Measurements from ENCODE around the gene NPHP4. TPM values are rescaled to one million over a fixed set of nuclear protein-coding genes. Genes with fewer than 3 reads are reported as not detected.

The NPHP4 gene
- total RNA-seq, 1 donor from 2014 or later, result 8.2 TPM

- no peak overlapping the region for H3K27ac ChIP-seq
- intact Hi-C loops (cut with DNase I), result no loop called here
- no peak for DNase-seq (ENCODE audit: low spot score in 2 of 2)
- H3K9me3 ChIP-seq, result no peaks in the 10 kb centered on the region
- no peaks in the 10 kb centered on the region for H3K36me3 ChIP-seq
- H3K27me3 ChIP-seq, result no peaks in the 10 kb centered on the region
- no peak overlapping the region for H3K4me3 ChIP-seq
- H3K4me1 ChIP-seq, result no peaks in the 10 kb centered on the region
- TF ChIP-seq CTCF (IDR thresholded peaks at IDR 0.05), result no peak
Observed at GRCh38 chr1:5819391-5820025, 172.7 kb downstream of the NPHP4 start.

- H3K4me3 ChIP-seq, result no peak overlapping the region
- TF ChIP-seq CTCF (IDR thresholded peaks at IDR 0.05), result no peak
- H3K4me1 ChIP-seq, result no peaks in the 10 kb centered on the region
- H3K27ac ChIP-seq, result no peak overlapping the region
- no peak for DNase-seq (ENCODE audit: low spot score in 2 of 2)
- H3K9me3 ChIP-seq, result no peaks in the 10 kb centered on the region
- intact Hi-C loops (cut with DNase I), result no loop called here
- no peaks in the 10 kb centered on the region for H3K36me3 ChIP-seq
- H3K27me3 ChIP-seq, result no peaks in the 10 kb centered on the region
Observed at GRCh38 chr1:5818755-5819154, 173.5 kb downstream of the NPHP4 start.

DNA sequence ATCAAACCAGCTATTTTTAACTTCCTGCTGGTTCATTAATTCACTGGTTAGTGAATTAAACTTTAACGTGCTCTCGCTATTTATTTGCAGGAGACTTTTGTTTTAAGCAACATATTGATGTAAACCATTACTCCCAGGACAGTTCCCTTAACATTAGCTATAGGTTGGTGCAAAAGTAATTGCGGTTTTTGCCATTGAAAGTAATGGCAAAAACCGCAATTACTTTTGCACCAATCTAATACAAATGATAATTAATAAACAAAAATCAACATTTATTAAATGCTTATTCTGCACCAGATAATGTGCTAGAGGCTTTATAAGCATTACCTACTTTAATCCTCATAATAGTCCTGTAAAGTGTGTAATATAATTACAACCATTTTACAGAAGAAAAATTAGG lies 176.5 kb downstream of the NPHP4 start:
- Histone ChIP-seq H3K36me3 (no peaks in the 10 kb centered on the region), H3K4me1 (no peaks in the 10 kb centered on the region), H3K9me3 (no peaks in the 10 kb centered on the region), H3K27ac (no peak overlapping the region), H3K4me3 (no peak overlapping the region), H3K27me3 (no peaks in the 10 kb centered on the region)
- intact Hi-C loops (cut with DNase I), result no loop called here
- no peak for TF ChIP-seq CTCF (IDR thresholded peaks at IDR 0.05)
- no peak for DNase-seq (ENCODE audit: low spot score in 2 of 2)

DNA sequence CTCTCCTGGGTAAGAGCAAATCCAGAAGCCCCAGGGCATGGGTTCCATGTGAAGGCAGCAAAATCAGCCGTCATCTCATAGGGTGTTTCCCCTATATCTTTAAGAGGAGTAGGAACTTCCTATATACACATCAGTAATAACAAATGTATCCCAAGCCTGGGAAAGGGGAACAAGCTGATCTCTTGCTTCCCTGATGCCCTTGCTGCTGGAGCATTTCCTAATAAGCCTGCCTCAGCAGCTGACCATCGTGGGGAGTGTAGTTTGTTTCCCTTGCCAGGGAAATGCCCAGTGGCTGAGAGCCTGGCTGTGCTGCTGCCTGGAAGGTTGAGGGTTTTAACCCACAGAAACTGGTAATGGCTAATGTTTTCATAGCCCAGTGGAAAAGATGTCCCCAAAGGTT lies 177.0 kb downstream of the NPHP4 start:
- Histone ChIP-seq H3K9me3 (no peaks in the 10 kb centered on the region), H3K4me3 (no peak overlapping the region), H3K36me3 (no peaks in the 10 kb centered on the region), H3K4me1 (no peaks in the 10 kb centered on the region), H3K27me3 (no peaks in the 10 kb centered on the region), H3K27ac (no peak overlapping the region)
- no peak for TF ChIP-seq CTCF (IDR thresholded peaks at IDR 0.05)
- intact Hi-C loops (cut with DNase I), result no loop called here
- no peak for DNase-seq (ENCODE audit: low spot score in 2 of 2)

- Histone ChIP-seq H3K27ac (no peak overlapping the region), H3K4me3 (no peak overlapping the region), H3K36me3 (no peaks in the 10 kb centered on the region), H3K27me3 (no peaks in the 10 kb centered on the region), H3K9me3 (no peaks in the 10 kb centered on the region), H3K4me1 (no peaks in the 10 kb centered on the region)
- no peak for TF ChIP-seq CTCF (IDR thresholded peaks at IDR 0.05)
- DNase-seq (ENCODE audit: low spot score in 2 of 2), result no peak
- intact Hi-C loops (cut with DNase I), result no loop called here
Observed at GRCh38 chr1:5814046-5814619, 178.1 kb downstream of the NPHP4 start.
